ENCODE measurements around the gene CYP2W1.

CYP2W1 gene

DNA sequence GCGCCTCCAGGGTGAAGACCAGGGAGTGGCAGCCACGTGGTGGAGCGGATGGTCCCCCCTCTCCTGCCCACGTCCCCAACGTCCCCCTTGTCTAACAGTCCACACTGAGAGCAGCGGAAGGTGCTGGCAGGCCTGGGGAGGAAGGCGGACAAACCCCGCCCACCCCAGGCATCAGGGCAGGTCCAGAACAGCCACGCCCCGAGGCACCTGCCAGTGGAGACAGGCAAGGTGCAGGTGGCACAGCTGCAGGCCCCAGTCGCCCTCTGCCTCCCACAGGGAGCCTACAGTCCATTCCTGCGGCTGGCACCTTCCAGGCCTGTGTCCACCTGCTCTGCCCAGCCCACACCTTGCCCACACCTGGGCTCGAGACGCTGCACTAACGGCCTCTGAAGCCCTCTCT, 24.9 kb downstream of the CYP2W1 start:
- H3K36me3 Mint-ChIP-seq, result peaks cover 4% of the 10 kb centered on the region
- H3K9me3 Mint-ChIP-seq (ENCODE audit: low read depth), result no peaks in the 10 kb centered on the region
- no peaks in the 10 kb centered on the region for H3K27me3 Mint-ChIP-seq
- no peak overlapping the region for H3K4me3 Mint-ChIP-seq
- H3K27ac Mint-ChIP-seq, result no peak overlapping the region
- peaks cover 6% of the 10 kb centered on the region for H3K4me1 Mint-ChIP-seq (ENCODE audit: low read depth)

DNA sequence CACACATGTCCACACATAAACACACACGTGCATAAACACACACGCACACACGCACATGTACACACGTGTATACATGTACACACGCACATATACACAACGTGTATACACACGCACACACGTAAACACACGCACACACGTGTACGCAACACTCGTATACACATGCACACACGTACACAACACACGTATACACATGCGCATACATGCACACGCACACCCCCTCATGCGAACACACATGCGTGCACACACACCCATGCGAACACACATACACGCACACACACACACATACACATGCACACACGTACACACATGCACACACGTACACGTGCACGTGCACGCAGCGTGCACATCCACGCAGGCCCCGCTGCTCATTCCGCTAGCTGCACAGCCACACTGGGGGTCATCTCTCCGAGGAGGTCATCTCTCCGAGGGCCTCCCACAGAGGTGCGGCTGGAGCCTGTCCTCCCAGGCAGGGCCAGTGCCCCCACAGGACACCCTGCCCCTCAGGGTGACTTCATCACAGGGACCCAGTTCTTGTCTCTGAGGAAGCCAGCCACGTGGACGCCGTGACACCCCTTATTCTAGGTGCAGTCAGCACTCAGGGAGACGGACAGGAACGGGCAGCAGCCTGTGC, 25.9 kb downstream of the CYP2W1 start:
- Mint-ChIP-seq H3K4me3 (no peak overlapping the region), H3K36me3 (peaks cover 4% of the 10 kb centered on the region), H3K27ac (no peak overlapping the region), H3K9me3 (ENCODE audit: low read depth) (no peaks in the 10 kb centered on the region), H3K27me3 (no peaks in the 10 kb centered on the region), H3K4me1 (ENCODE audit: low read depth) (peaks cover 10% of the 10 kb centered on the region)

DNA sequence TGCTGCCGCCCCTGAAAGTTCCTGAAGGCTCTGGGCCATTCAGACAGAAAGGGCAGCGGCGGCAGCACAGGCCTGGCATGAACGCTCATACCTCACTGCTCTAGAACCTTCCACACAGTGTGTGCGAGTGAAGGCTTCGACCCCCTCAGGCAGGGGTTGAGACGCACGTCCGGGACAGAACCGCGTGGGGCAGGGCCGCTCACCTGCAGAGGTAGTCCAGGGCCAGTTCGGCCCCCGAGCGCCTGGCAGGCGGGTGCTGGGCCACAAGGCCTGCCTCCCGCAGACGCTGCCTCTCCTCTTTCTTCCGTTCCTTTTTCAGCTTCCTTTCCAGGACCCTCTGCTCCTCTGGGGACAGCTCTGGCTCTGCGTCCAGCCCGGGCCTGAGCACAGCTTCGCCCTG, 26.8 kb downstream of the CYP2W1 start:
- H3K27me3 Mint-ChIP-seq, result no peaks in the 10 kb centered on the region
- no peak overlapping the region for H3K27ac Mint-ChIP-seq
- H3K36me3 Mint-ChIP-seq, result peaks cover 4% of the 10 kb centered on the region
- H3K9me3 Mint-ChIP-seq (ENCODE audit: low read depth), result no peaks in the 10 kb centered on the region
- no peak overlapping the region for H3K4me3 Mint-ChIP-seq
- H3K4me1 Mint-ChIP-seq (ENCODE audit: low read depth), result peaks cover 14% of the 10 kb centered on the region

DNA sequence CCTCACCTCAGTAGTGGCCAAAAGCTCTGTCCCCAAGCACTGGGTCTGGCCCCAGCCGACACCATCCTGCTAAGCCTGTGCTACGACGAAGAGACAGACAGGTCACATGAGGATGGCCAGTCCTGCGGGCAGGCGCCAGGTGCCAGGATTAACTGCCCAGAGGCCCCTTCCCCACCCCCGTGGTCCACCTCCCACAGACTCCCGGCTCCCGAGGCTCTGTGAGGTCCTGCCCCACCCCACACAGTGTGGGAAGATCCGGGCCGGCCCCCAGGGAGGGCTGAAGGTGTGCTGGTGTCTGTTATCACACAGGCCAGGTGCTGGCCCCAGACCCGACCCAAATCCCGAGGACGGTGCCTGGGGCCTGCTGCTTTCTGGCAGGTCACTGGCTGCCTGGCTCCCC, 27.2 kb downstream of the CYP2W1 start:
- Mint-ChIP-seq H3K36me3 (peaks cover 4% of the 10 kb centered on the region), H3K9me3 (ENCODE audit: low read depth) (no peaks in the 10 kb centered on the region), H3K27me3 (no peaks in the 10 kb centered on the region), H3K4me3 (no peak overlapping the region), H3K4me1 (ENCODE audit: low read depth) (peaks cover 14% of the 10 kb centered on the region), H3K27ac (no peak overlapping the region)

DNA sequence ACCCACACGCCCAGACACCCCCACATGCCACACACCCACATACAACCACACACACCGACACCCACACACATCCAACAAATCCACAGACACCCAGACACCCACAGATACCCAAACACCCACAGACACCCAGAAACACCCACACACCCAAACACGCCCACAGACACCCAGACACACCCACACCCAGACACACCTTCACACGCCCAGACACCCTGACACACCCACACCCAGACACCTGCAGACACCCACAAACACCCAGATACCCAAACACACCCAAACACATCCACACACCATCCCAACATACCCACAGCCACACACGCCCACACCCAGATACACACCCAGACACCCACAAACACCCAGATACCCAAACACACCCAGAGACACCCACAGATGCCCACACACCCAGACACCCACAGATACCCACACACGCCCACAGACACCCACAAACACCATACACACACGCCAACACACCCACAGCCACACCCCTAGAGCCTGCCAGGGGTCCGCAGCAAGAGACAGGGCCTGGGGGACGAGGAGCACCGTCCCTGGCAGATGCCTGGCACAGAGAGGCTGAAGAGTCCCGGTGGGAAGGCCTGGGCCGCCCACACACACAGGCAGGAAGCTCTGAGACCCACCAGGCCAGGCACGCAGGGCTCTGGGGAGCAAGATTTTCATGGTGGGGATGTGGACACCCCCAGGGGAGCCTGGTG, 28.5 kb downstream of the CYP2W1 start:
- H3K4me3 Mint-ChIP-seq, result no peak overlapping the region
- H3K27me3 Mint-ChIP-seq, result no peaks in the 10 kb centered on the region
- peaks cover 4% of the 10 kb centered on the region for H3K36me3 Mint-ChIP-seq
- H3K9me3 Mint-ChIP-seq (ENCODE audit: low read depth), result no peaks in the 10 kb centered on the region
- H3K4me1 Mint-ChIP-seq (ENCODE audit: low read depth), result peaks cover 14% of the 10 kb centered on the region
- peak overlapping the region; percentile 61 for H3K27ac Mint-ChIP-seq

DNA sequence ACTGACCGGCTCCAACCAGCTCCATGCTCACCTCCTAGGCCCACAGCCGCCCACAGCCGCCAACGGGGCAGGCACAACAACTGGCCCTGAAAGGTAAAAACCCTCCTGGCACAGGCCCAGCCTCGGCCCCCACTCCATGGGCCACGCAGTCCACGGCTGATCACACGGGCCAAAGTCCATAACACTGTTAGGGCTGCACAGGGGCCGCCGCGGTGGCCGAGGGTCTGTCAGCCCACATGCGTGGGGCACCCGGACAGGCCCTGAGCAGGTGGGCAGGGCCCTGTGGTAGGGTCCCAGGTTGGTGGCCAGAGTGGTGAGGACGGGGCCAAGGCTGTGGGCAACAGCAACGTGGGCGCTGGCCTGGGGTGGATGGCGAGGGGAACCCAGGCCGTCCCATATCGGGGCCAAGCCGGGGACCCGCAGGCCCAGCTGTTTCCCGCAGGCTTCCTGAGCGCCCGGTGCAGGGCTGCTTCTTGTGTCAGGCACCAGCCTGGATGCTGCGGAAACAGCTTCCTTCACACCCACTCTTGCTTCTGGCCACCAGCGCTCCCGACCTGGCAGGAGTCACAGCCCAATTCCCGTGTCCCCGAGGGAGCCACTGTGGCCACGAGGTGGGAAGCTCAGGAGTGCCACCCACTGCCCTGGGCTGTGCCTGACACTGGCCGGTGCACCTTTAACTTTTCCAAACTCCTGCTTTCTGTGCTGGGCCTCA, 29.2 kb downstream of the CYP2W1 start:
- peaks cover 14% of the 10 kb centered on the region for H3K4me1 Mint-ChIP-seq (ENCODE audit: low read depth)
- H3K27me3 Mint-ChIP-seq, result no peaks in the 10 kb centered on the region
- H3K36me3 Mint-ChIP-seq, result peaks cover 4% of the 10 kb centered on the region
- H3K9me3 Mint-ChIP-seq (ENCODE audit: low read depth), result no peaks in the 10 kb centered on the region
- H3K4me3 Mint-ChIP-seq, result no peak overlapping the region
- no peak overlapping the region for H3K27ac Mint-ChIP-seq

DNA sequence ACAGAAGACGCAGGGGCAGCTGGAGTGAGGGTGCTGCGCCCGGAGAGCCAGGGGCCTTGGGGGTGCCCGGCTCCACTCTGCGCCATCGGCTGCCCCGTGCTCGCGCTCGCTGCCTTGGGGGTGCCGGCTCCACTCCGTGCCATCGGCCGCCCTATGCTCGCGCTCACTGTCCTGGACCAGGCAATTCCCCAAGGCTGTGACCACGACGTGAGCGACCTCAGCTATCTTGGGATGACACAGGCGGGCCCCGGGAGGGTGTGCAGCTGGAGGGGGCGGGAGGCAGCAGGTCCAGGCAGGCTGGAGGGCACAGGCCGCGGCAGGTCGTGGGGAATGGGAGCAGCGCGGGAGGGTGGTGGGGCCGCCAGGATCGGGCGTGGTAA, 29.7 kb downstream of the CYP2W1 start:
- peaks cover 4% of the 10 kb centered on the region for H3K36me3 Mint-ChIP-seq
- H3K27me3 Mint-ChIP-seq, result no peaks in the 10 kb centered on the region
- peaks cover 14% of the 10 kb centered on the region for H3K4me1 Mint-ChIP-seq (ENCODE audit: low read depth)
- no peak overlapping the region for H3K4me3 Mint-ChIP-seq
- H3K27ac Mint-ChIP-seq, result no peak overlapping the region
- H3K9me3 Mint-ChIP-seq (ENCODE audit: low read depth), result no peaks in the 10 kb centered on the region

DNA sequence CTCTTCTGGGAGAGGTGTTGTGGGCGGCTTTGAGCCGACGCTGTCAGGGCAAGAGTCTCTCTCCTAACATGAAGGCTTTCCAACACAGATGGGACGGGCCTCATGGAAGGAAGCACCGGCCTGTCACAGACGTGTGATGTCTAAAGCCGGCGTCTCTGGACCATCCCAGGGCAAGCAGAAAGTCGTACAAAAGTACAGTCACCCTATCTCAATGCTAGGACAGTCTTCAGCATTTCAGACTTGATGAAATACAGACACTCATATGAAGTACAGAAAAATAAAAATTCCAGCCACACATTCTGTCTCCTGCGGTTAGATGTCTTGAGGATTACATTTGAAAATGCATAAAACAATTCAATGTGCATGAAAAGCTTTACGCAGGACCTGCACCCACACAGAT, 30.6 kb downstream of the CYP2W1 start:
- no peaks in the 10 kb centered on the region for H3K27me3 Mint-ChIP-seq

DNA sequence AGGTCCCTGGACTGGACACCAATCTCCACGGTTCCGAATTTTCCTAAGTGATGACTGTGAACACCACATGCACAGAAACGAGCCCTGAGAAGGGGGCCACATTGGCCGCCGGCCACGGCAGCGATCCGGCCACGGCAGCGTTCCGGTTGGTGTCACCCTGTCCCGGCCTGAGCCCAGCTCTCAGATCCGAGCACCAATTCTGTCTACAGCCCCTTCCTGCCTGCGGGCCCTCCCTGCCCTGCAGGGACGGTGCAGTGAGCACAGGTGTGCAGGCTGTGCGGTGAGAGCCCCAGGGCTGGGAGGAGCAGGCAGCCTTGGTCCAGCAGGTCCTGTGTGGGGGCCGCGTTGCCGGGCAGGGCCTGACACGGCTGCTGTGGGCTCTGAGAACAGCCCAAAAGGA, 31.7 kb downstream of the CYP2W1 start:
- no peak overlapping the region for H3K27ac Mint-ChIP-seq
- H3K27me3 Mint-ChIP-seq, result no peaks in the 10 kb centered on the region
- peaks cover 3% of the 10 kb centered on the region for H3K36me3 Mint-ChIP-seq
- no peaks in the 10 kb centered on the region for H3K9me3 Mint-ChIP-seq (ENCODE audit: low read depth)
- no peak overlapping the region for H3K4me3 Mint-ChIP-seq
- H3K4me1 Mint-ChIP-seq (ENCODE audit: low read depth), result peaks cover 22% of the 10 kb centered on the region

More for the DNA sequence above, 30.6 kb downstream of the CYP2W1 start:
- Mint-ChIP-seq H3K4me1 (ENCODE audit: low read depth) (peaks cover 22% of the 10 kb centered on the region), H3K36me3 (peaks cover 7% of the 10 kb centered on the region), H3K9me3 (ENCODE audit: low read depth) (no peaks in the 10 kb centered on the region), H3K4me3 (no peak overlapping the region), H3K27ac (no peak overlapping the region)

DNA sequence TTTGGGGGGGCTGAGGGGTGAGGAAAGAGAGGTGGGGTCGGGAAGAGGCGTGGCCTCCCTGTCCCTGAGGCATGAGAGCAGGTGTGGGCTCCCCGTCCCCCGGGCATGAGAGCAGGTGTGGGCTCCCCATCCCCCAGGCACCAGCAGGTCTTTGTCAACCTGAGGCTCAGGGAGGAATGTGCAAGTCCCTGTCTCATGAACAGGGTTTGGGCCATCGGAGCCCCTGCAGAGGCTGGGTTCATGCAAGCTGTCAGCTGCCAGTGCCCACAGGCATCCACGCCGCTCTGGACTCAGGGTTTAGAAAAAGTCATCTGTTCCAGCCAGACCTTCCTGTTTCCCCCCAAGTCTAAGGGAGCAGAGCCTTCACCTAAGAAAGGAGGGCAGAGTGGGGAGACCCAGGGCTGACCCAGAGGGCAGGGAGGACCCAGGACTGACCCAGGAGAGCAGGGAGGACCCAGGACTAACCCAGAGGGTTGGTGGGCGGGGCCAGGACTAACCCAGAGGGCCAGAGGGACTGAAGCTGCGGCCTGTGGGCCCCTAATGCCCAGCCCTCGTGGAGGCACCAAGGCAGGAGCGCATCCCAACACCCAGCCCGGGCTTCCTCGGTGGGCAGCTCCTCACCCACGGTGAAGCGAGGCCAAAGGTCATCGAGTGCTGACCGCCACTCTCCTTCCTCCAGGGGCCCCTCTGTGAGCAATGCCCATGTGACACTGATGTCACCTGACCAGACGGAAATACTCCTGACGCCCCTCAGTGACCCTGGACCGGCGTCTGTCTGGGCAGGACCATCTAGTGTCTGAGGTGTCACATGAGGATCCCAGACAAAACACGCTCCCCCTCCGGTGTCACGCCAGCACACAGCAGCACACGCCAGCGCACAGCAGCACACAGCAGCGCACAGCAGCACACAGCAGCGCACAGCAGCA, 32.5 kb downstream of the CYP2W1 start:
- no peaks in the 10 kb centered on the region for H3K27me3 Mint-ChIP-seq
- peaks cover 3% of the 10 kb centered on the region for H3K36me3 Mint-ChIP-seq
- H3K4me1 Mint-ChIP-seq (ENCODE audit: low read depth), result peaks cover 22% of the 10 kb centered on the region
- no peaks in the 10 kb centered on the region for H3K9me3 Mint-ChIP-seq (ENCODE audit: low read depth)
- H3K27ac Mint-ChIP-seq, result no peak overlapping the region
- H3K4me3 Mint-ChIP-seq, result no peak overlapping the region

DNA sequence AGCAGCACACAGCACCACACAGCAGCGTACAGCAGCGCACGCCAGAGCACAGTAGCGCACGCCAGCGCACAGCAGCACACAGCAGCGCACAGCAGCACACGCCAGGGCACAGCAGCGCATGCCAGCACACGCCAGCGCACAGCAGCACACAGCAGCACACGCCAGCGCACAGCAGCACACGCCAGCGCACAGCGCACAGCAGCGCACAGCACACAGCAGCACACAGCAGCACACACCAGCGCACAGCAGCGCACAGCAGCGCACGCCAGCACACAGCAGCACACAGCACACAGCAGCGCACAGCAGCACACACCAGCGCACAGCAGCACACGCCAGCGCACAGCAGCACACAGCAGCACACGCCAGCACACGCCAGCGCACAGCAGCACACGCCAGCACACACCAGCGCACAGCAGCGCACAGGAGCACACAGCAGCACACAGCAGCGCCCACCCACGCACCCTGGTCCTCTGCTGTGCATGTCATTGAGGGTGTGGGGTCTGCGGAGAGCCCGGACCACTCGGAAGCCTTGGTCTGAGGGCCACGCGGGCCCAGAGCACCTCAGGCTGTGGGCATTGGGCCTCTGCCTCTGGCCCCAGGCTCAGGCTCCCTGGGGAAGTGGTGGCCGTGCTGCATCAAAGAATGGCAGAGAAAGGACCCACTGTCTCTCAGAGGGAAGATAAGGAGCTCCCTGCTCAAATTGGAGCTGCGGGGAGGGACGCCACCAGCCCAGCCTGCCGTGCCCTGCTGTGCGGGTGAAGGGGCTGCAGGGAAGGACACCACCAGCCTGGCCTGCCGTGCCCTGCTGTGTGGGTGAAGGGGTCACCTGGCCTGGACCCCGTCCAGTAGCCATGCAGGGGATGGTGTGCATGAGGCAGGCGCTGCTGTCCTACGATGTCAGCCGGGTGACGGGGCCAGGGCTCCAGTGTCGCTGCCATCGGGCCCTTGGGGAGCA, 33.9 kb downstream of the CYP2W1 start:
- H3K4me1 Mint-ChIP-seq (ENCODE audit: low read depth), result peaks cover 16% of the 10 kb centered on the region
- H3K4me3 Mint-ChIP-seq, result no peak overlapping the region
- no peaks in the 10 kb centered on the region for H3K27me3 Mint-ChIP-seq
- H3K36me3 Mint-ChIP-seq, result peaks cover 8% of the 10 kb centered on the region
- no peaks in the 10 kb centered on the region for H3K9me3 Mint-ChIP-seq (ENCODE audit: low read depth)
- no peak overlapping the region for H3K27ac Mint-ChIP-seq

DNA sequence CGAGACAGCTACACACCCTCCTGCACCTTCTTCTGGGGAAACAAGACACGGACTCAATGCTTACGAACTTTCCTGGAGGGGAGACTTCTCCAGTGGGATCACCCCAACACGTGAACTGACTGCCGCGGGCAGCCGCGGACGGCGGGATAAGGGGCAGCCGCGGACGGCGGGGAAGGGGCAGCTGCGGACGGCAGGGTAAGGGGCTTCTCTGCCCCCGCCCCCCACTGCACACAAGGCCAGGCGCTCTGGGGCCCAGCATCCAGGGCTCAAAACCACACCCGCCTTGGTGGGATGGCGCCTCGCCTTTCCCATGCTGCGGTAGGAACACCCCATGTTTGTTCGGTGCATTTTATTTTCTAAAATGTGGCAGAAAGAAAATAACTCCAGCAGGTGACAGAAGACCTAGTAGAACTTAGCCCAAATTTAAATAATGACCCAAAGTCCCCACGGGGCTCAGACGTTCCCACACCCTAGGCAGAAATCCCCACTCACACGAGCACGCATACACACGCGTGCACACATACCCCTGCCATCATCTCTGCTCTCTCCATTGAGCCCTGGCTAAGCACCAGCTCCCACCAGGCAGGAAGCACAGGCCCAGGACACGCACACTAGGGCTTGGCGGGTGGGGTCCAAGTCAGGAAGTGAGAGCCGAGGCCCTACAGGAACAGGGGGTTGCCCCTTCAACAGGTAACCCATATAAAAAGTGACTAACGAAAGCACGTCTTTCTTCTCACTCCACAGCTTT, 34.8 kb downstream of the CYP2W1 start:
- Mint-ChIP-seq H3K27ac (no peak overlapping the region), H3K27me3 (no peaks in the 10 kb centered on the region), H3K4me3 (no peak overlapping the region), H3K4me1 (ENCODE audit: low read depth) (peaks cover 16% of the 10 kb centered on the region), H3K36me3 (peaks cover 12% of the 10 kb centered on the region), H3K9me3 (ENCODE audit: low read depth) (no peaks in the 10 kb centered on the region)

DNA sequence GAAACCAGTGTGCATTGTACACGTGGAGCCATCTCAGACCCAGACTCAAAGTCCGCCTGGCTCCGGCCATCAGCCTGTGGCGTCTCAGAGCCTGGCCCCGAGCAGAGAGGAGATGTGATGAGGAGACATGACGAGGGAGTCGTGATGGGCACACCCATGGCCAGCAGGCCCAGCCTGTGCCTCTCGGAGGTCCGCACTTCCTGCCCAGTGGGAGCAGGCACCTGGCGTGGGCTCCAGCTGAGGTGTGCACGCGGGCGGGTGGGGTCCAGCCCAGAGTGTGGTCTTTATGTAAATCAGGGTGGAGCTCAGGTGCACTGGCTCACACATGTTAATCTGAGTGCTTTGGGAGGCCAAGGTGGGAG, 35.3 kb downstream of the CYP2W1 start:
- Mint-ChIP-seq H3K4me3 (no peak overlapping the region), H3K36me3 (peaks cover 12% of the 10 kb centered on the region), H3K27me3 (no peaks in the 10 kb centered on the region), H3K4me1 (ENCODE audit: low read depth) (peaks cover 16% of the 10 kb centered on the region), H3K9me3 (ENCODE audit: low read depth) (no peaks in the 10 kb centered on the region), H3K27ac (no peak overlapping the region)

Data from activated naive CD8-positive, alpha-beta T cell (primary cell).